BLaER1 (cell line): ENCODE data around the gene MAB21L4.
"Not testable (repeated sequence)": the region's sequence is repeated elsewhere in the genome, so short reads cannot be mapped to it uniquely, and the experiment has no call there.

Experiments used
- H3K27ac ChIP-seq: shearing (Covaris generic); formaldehyde crosslinking; 2 replicates; pipeline ENCODE4 v1.8.1; 2022
- H3K27me3 ChIP-seq: shearing (Covaris generic); formaldehyde crosslinking; 2 replicates; pipeline ENCODE4 v1.8.1; 2022
- H3K36me3 ChIP-seq: shearing (Covaris generic); formaldehyde crosslinking; 2 replicates; pipeline ENCODE4 v1.8.1; 2022
- H3K4me1 ChIP-seq: shearing (Covaris generic); formaldehyde crosslinking; 2 replicates; pipeline ENCODE4 v1.8.1; 2022
- H3K4me2 ChIP-seq: shearing (Covaris generic); formaldehyde crosslinking; 2 replicates; pipeline ENCODE4 v1.8.1; 2022
- H3K4me3 ChIP-seq: shearing (Covaris generic); formaldehyde crosslinking; 2 replicates; pipeline ENCODE4 v1.8.1; 2022
- H3K9ac ChIP-seq: shearing (Covaris generic); formaldehyde crosslinking; 2 replicates; pipeline ENCODE4 v1.8.1; 2022
- H3K9me3 ChIP-seq: shearing (Covaris generic); formaldehyde crosslinking; 2 replicates; pipeline ENCODE4 v1.8.1; 2022
- H4K20me1 ChIP-seq: shearing (Covaris generic); formaldehyde crosslinking; 2 replicates; pipeline ENCODE4 v1.8.1; 2022
- Cebpa-rat ChIP-seq: shearing (Covaris generic); IDR thresholded peaks from 2 replicates; pipeline ENCODE4 v1.8.1; 2022

The MAB21L4 gene

DNA sequence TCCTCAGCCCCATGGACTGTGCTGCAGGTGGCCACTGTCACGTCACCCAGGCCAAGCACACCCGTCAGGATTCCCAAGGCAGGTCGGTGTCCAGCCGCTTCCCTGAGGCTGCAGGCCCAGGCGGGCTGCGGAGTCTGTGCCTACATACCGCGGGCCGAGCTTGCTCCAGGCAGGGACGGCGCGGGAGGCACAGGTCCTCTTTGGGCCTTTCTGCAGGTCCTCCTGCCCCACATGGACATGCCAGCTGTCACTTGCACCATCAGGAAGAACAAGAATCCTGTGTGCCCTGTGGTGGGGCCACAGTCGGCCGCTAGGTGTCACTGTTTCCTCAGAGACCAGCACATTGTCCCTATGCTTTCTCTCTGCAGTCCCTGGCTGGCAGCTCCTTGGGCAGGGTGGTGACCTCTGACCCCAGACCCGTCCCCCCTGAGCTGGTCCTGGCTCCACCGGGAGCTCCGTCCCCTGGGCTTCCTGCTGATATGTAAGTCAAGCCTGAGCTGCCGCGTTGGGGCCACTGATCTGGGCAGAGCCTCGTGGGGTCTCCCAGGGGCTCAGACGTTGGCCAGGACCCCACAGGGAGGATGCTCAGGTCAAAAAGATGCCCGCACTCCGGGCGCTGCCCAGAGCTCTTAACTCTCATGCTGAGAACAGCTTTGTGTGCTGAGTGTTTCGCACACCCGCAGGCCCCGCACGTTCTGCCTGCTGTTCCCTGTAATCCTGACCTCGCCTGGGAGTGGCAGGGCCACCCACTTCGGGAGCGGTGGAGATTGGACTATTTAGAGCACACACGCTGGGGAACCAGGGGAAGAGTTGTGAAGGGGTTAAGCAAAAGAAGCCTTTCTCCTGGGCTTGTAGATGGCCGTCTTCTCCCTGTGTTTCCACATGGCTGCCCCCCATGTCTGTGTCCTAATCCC lies 44.6 kb downstream of the MAB21L4 start:
- H4K20me1 ChIP-seq = no peaks in the 10 kb centered on the region

GRCh38 chr2:240850756-240851077 lies 45.2 kb downstream of the MAB21L4 start:
- no peak for TF ChIP-seq Cebpa-rat
- Histone ChIP-seq H3K27me3 (no peaks in the 10 kb centered on the region), H3K27ac (no peak overlapping the region), H3K4me3 (no peak overlapping the region), H3K36me3 (no peaks in the 10 kb centered on the region), H4K20me1 (no peaks in the 10 kb centered on the region), H3K9ac (no peak overlapping the region), H3K9me3 (peaks cover 24% of the 10 kb centered on the region), H3K4me2 (no peak overlapping the region), H3K4me1 (no peaks in the 10 kb centered on the region)

More for the DNA sequence above, 44.6 kb downstream of the MAB21L4 start:
- Histone ChIP-seq H3K4me2 (no peak overlapping the region), H3K27me3 (no peaks in the 10 kb centered on the region), H3K4me1 (no peaks in the 10 kb centered on the region), H3K9me3 (peaks cover 21% of the 10 kb centered on the region), H3K4me3 (no peak overlapping the region), H3K27ac (no peak overlapping the region), H3K36me3 (no peaks in the 10 kb centered on the region), H3K9ac (no peak overlapping the region)
- TF ChIP-seq Cebpa-rat = no peak

- TF ChIP-seq Cebpa-rat = no peak
- Histone ChIP-seq H3K9me3 (peaks cover 26% of the 10 kb centered on the region), H3K4me2 (no peak overlapping the region), H3K4me1 (no peaks in the 10 kb centered on the region), H3K36me3 (no peaks in the 10 kb centered on the region), H3K27ac (no peak overlapping the region), H4K20me1 (no peaks in the 10 kb centered on the region), H3K4me3 (no peak overlapping the region), H3K9ac (no peak overlapping the region), H3K27me3 (no peaks in the 10 kb centered on the region)
Measured at GRCh38 chr2:240850026-240850425, 45.9 kb downstream of the MAB21L4 start.

- Histone ChIP-seq H3K27me3 (no peaks in the 10 kb centered on the region), H3K4me1 (no peaks in the 10 kb centered on the region), H3K4me2 (no peak overlapping the region), H3K9me3 (peaks cover 25% of the 10 kb centered on the region), H3K36me3 (no peaks in the 10 kb centered on the region), H3K4me3 (no peak overlapping the region), H3K27ac (no peak overlapping the region), H4K20me1 (no peaks in the 10 kb centered on the region), H3K9ac (no peak overlapping the region)
- TF ChIP-seq Cebpa-rat = no peak
Measured at GRCh38 chr2:240848900-240849680, 46.9 kb downstream of the MAB21L4 start.

DNA sequence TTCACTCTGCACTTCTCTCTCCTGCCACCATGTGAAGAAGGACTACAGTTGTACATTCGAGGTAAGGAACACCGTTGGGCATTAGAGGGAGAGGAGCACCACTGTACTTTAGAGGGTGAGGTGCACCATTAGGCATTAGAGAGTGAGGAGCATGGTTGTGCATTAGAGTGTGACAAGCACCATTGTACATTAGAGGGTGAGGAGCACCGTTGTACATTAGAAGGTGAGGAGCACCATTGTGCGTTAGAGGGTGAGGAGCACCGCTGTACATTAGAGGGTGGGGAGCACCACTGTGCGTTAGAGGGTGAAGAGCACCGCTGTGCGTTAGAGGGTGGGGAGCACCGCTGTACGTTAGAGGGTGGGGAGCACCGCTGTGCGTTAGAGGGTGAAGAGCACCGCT lies 48.1 kb downstream of the MAB21L4 start:
- H4K20me1 ChIP-seq = no peaks in the 10 kb centered on the region
- H3K4me2 ChIP-seq = no peak overlapping the region
- TF ChIP-seq Cebpa-rat = no peak
- no peaks in the 10 kb centered on the region for H3K27me3 ChIP-seq
- H3K9ac ChIP-seq = no peak overlapping the region
- H3K4me3 ChIP-seq = no peak overlapping the region
- no peaks in the 10 kb centered on the region for H3K36me3 ChIP-seq
- H3K27ac ChIP-seq = no peak overlapping the region
- H3K4me1 ChIP-seq = no peaks in the 10 kb centered on the region
- peaks cover 17% of the 10 kb centered on the region; the same call in 1 of the 2 replicates for H3K9me3 ChIP-seq

DNA sequence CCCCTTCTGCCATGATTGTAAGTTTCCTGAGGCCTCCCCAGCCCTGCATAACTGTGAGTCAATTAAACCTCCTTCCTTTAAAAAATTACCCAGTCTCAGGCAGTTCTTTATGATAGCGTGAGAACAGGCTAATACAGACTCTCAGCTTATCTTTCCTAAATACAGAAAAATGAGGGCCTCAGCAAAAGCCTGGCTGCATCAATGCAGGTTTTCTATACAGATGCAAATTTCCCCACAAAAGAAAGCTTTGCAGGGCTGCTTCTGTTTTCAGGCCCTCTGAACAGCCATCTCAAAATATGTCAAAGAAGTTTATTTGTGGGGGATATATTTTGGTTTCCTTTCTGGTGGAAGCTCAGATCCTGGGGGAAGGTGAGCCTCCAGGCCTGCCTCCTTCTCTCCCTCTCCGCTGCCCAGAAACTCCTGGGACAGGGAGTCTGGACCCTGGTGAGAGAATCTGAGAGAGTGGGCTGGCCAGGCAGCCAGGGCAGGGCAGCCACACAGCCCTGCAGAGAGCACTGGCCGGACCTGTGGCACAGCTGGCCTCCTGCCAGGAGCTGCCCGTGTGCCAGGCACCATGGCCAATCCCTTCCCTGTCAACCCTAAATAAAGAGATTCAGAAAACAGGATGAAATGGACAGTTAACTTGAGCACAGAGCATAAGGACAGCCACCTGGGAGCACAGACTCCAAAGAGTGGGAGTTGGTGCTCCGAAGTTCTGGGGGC lies 48.9 kb downstream of the MAB21L4 start:
- Histone ChIP-seq H3K27ac (no peak overlapping the region), H3K9me3 (peaks cover 17% of the 10 kb centered on the region; the same call in 1 of the 2 replicates), H3K4me1 (no peaks in the 10 kb centered on the region), H3K27me3 (no peaks in the 10 kb centered on the region), H3K4me3 (no peak overlapping the region), H4K20me1 (no peaks in the 10 kb centered on the region), H3K36me3 (no peaks in the 10 kb centered on the region), H3K9ac (no peak overlapping the region), H3K4me2 (no peak overlapping the region)
- TF ChIP-seq Cebpa-rat = no peak

DNA sequence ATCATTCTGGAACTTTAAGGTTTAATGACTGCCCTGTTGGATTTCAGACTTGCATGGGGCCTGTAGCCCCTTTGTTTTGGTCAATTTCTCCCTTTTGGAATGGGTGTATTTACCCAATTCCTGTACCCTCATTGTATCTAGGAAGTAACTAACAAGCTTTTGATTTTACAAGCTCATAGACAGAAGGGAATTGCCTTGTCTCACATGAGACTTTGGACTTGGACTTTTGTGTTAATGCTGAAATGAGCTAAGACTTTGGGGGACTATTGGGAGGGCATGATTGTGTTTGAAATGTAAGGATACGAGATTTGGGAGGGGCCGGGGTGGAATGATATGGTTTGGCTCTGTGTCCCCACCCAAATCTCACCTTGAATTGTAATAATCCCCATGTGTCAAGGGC lies 49.6 kb downstream of the MAB21L4 start:
- H3K27me3 ChIP-seq, H3K27ac ChIP-seq, H4K20me1 ChIP-seq, H3K4me3 ChIP-seq, H3K36me3 ChIP-seq, H3K9ac ChIP-seq, H3K4me1 ChIP-seq, H3K4me2 ChIP-seq: not testable (repeated sequence)
- H3K9me3 ChIP-seq = peaks cover 17% of the 10 kb centered on the region; the same call in 1 of the 2 replicates

DNA sequence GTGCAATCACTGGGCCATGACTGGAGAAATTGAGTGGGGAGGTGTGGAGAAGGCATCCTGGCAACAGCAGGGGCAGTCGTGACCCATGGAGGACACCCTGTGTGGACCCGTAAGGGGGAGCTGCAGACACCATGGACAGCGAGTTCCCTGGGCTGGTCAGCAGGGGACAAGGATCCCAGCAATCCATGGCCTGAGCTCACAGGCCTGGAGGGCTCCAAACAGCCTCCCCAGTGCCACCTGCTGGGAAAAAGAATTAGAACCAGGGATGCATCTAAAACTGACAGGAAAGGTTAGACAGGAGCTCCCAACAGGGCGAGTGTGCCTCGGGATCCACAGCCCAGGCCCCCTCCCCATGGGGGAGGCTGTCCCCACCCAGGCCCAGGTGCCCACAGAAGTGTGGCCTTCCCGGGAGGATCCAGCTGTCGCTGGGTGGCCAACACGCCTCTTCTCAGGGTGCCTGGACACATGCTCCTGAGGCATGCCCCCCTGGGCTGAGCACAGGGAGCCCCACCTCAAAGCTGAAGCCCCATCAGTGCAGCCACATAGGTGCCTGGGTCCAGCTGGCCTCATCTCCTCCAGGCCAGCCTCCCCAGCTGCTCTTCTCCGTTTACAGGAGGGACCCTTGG lies 55.4 kb downstream of the MAB21L4 start:
- Histone ChIP-seq H4K20me1 (peaks cover 17% of the 10 kb centered on the region), H3K27me3 (no peaks in the 10 kb centered on the region), H3K4me2 (peak overlapping the region; percentile 27), H3K36me3 (no peaks in the 10 kb centered on the region), H3K9ac (no peak overlapping the region), H3K9me3 (peaks cover 12% of the 10 kb centered on the region; the same call in 1 of the 2 replicates), H3K4me1 (peaks cover 48% of the 10 kb centered on the region), H3K4me3 (no peak overlapping the region), H3K27ac (no peak overlapping the region)
- no peak for TF ChIP-seq Cebpa-rat
